GM21381 (cell line): ENCODE data around the gene C10orf88.
"Not testable (repeated sequence)": the region's sequence is repeated elsewhere in the genome, so short reads cannot be mapped to it uniquely, and the experiment has no call there.

ENCODE experiments used
- ATAC-seq: cut with Tn5 transposase; IDR thresholded peaks from one replicate; pipeline ENCODE4 v1.9.1; 2021; ENCODE audit warnings: mild to moderate bottlenecking, moderate library complexity; ENCODE audit not compliant: unreplicated experiment

The C10orf88 gene

GRCh38 chr10:122966879-122967278 is 12.9 kb upstream of the C10orf88 start:
- ATAC-seq, result no peak

- no peak for ATAC-seq
These were observed 8.4 kb upstream of the C10orf88 start for GRCh38 chr10:122962405-122962804.

DNA sequence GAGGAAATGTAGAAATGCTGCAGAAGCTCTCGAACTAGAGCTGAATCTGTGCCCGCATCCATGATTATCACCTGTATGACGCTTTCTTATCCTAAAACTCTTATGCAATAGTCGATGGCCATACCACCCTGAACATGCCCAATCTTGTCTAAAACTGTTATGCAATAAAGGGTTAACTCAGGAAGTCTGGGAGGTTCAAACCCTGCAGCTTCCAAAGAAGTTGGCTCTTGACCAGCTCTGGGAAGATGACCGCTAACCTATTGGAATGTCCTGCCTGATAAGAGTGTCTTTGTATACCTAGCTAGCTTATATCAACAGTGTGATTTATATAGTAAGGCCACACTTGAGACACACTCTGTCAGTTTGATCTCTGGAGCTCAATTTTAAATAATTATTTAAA is 3.4 kb upstream of the C10orf88 start:
- no peak for ATAC-seq

DNA sequence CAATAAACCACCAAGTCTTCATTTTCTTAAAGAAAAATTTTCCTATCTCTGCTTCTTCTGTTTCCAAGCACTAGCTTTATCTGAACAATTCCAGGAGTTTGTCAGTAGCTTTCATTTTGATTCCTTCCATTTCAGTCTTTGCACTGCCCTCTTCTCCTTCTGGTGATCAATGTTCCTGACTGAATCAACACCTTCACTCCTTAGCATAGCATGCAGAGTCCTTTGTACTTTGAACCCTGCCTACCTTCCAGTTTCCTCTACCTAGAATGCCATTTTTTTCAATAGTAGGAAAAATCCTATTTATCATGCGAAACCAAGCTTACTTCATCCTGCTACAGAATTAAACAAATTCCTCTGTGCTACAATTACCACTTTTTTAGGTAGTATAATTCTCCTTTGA is 1.9 kb upstream of the C10orf88 start:
- ATAC-seq, result no peak

GRCh38 chr10:122954731-122955050 is 664 bp upstream of the C10orf88 start:
- no peak for ATAC-seq

DNA sequence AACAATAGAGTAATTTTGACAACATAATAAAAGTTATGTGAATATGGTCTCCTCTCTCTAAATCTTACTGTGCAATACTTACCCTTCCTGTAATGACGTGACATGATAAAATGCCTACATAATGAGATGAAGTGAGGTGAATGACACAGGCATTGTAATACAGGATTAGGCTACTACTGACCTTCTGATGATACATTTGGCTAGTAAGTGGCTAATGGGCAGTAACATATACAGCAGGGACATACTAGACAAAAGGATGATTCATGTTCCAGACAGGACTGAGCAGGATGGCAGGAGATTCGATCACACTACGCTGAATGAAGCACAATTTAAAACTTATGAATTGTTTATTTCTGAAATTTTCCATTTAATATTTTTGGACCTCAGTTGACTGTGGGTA is 4.7 kb downstream of the C10orf88 start:
- no peak for ATAC-seq

DNA sequence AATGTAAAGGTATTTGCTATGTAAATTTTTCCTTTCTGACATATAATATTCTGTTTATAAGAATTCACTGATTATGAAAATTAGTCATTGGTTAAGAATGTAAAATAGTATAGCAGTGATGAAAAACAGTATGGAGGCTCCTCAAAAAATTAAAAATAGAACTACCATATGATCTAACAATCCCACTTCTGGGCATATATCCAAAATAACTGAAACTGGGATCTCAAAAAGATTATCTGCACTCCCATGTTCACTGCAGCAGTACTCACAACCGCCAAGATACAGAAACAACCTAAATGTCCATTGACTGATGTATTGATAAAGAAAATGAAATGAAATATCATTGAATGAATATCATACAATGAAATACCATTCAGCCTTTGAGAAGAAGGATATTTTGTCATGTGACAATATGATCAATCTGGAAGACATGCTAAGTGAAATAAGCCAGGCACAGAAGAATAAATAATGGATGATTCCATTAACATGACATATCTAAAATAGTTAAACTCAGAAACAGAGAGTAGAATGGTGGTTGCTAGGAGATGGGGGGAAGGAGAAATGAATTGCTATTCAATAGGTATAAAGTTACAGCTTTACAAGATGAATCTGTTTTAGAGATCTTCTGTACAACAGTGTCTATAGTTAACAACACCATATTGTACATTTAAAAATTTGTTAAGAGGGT is 14.0 kb downstream of the C10orf88 start:
- no peak for ATAC-seq

GRCh38 chr10:122939133-122939855 is 14.7 kb downstream of the C10orf88 start:
- ATAC-seq, result no peak

DNA sequence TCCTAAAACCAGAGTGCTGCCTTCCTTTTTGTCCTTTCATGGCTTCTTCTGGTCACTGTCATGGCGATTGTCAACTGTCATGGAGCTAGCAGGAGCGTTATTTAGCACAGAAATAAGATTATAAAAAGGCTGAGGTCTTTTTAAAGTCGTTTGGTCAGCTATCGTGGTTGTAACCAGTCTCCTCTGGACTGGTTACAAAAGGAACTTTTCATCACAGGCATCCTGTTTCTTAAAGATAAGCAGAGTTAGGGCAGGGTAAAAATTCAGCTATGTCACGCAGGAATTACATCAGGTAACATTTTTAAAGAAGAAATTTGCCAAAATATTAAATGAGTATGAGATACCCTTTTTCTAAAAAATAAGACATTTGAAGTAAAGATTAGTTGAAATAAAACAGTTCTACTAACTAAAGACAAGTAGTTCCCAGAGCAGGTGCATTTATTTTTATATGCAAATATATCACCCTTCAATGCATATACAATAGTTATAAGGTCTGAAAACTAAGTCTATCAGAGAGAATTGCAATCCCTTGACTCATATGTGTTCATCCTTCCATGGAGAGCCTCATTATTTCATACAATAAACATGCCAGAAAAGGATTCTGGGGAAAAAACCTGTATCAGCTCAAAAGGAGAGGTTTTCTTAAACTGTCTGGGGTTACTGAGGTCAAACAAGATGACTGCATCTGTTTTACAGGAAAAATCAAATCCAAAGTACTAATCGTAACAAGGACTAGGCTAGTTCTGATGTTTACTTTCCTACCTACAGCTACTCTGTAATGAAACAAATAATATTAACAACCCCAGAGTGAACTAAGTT is 22.7 kb downstream of the C10orf88 start:
- ATAC-seq, result no peak

DNA sequence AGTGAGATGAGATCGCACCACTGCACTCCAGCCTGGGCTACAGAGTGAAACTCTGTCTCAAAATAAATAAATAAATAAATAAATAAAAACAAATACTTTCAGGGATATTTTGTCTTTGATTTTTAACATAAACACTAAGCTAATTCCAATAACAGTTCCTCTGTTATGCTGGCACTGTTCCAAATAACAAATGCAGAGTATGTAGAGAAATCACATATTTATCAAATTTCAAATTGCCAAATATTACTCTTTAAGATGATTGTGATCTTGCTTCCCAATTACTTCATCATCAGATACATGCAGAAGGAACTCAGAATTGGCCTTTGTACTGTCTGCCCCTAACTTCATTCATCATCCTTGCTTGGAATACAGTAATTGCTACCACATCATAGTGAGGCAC is 23.9 kb downstream of the C10orf88 start:
- no peak for ATAC-seq

DNA sequence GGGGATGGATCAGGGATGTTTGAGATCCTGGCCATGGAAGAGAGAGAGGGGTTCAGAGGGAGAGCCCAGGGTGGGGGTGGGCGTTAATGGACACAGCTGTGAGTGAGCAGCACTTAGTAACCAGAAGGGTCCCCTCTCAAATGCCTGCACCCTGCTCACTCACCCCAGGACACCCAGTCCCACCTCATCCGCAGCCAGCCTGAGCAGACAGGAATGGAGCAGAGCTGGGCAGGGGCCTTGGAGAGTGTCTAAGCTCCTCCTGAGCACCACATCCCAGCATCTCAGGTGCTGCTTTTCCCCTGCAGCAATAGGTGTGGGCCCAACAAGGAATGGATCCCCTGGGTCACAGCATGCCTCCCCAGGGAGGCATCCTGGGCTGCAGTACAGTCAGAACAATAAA is 38.3 kb downstream of the C10orf88 start:
- no peak for ATAC-seq

DNA sequence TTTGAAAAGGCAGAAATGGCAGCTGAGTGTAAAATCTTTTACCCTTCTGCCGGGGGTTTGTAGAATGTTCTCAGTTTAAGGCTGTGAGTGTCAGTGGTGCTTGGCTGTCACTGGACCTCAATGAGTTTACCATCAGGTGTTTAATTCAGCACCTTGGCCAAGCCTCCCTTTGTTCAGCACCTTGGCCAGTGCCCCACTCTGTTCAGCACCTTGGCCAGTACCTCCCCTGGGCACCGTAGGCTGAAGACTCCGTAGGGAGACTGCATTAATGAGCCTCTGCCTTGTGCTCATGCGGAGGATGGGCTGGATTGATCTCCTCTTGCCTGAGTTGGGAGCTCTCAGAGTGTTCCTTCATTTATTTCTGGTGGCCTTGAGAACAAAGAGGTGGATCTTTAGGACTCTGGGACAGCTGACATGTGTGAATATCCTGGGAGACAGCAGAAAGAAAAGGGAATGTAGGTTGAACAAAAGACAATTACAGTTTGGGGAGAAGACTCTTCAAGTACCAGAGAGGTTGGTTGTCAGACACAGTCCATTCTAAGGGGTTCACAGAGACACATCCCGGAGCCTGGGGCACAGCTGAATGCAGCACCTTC is 42.0 kb downstream of the C10orf88 start:
- no peak for ATAC-seq

GRCh38 chr10:122910310-122910709 is 43.7 kb downstream of the C10orf88 start, which contains the start of gene FAM24A:
Gene FAM24A, plus strand, starts transcription at chr10:122910610. Its CDS starts 1,025 bp downstream, at chr10:122911635.
- no peak for ATAC-seq

GRCh38 chr10:122903861-122904260 is 50.2 kb downstream of the C10orf88 start:
- not testable (repeated sequence) for ATAC-seq

DNA sequence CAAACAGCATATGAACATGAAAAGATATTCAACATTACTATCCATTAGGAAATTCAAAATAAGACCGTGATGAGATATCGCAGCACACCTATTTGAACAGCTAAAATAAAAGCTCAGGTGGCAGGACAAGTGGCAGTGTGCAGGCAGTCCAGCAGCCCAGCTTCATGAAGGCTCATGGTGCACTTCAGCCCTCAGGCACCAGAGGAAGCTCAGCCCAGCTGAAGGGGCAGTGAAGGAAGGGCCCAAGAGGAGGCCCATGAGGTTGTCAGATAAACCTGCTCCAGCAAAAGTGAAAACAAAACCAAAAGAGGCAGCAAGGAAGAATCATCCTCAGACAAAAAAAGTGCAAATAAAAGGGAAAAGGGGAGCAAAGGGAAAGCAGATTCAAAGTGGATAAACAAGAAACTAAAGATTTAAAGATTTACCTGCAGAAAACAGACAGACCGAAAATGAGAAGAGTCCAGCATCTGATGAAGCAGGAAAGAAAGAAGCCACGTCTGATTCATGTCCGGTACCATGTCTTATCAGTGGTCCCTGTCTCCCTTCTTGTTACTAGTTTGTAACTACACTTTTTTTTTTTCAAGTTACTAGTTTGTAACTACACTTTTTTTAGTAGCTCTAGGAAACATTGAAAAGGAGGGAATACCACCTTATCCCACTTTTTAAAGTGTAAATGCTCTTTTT is 59.6 kb downstream of the C10orf88 start:
- no peak for ATAC-seq

DNA sequence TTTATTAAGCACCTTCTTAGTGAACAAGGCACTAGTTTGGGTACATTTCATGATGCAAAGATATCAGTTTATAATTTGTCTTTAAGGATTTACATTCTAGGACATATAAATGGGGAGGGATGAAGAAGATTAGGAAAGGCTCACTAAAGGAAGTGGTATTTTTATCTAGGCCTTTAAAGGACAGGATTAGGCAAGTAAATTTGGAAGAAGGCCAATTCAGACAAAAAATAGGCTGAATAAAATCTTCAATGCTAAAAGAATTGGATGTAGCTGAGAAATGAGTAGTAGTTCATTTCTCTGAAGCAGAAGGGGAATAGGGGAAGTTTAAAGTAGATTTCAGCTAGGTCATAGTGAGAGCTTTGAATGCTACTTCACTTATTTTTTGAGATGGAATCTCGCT is 69.9 kb downstream of the C10orf88 start:
- no peak for ATAC-seq

GRCh38 chr10:122882766-122883165 is 71.3 kb downstream of the C10orf88 start:
- no peak for ATAC-seq
